Kidney tubule cell (primary cell): ENCODE measurements around the gene AHCY.
"Not testable (repeated sequence)": the region's sequence is repeated elsewhere in the genome, so short reads cannot be mapped to it uniquely, and the experiment has no call there.

ENCODE experiments used
- DNase-seq: peaks from one replicate; pipeline ENCODE4 v3.0.0-alpha.2; 2018; ENCODE audit warnings: low spot score

The AHCY gene

DNA sequence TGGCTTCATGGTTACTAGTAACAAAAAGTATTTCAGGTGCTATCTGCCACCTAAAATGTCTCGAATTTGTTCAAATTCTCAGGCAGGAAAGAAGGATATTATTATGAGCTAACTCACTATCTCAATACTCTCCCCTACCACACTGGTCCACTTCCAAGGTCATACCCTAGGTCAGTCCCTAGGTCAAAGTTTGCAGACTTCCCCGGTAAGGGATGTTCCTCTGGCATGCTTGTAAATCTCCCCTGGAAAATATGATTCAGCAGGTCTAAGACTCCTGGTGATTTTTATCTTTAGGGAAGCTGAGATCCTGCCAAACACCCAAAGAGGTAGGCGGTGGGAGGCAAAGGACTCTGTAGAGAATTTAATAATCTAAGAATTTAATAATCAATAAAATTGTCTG is 6.7 kb downstream of the AHCY start:
- no peak for DNase-seq

GRCh38 chr20:34295284-34295683 is 7.9 kb downstream of the AHCY start:
- no peak for DNase-seq

DNA sequence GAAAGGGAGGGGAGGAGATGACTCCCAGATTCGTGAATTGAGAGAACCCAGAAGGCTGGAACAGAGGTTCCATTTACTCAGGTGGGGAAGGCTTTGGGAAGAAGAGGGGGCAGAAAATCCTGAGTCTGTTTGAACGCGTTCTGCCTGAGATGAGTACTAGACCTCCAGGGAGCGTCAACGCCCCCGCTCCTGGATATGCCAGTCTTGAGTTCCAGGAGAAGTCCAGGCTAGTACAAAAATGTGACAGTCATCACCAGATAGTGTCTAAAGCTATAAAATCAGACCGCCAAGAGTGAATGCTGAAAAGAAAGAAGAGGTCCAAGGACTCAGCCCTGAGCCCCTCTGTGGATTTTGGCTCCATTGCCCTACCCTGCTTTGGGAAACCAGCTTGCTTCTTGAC is 8.6 kb downstream of the AHCY start:
- DNase-seq, result no peak

DNA sequence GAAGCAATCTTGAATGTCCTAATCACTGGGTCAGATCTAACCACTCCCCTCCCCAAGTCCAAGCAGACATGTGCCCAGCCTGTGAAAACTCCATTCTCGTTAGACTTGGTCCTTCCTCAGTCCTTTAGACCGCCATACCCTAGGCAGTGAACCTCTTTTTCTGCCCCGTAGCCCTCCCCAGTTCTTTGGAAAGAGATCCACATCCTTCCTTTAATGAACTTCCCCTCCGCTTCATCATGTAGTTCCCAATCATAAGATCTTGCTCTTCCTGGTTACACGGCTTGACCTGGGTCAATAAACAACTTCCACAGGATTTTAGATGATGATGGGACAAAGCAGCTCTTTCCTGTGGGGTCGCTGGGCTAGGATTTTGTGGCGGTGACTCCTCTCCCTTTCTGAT is 9.6 kb downstream of the AHCY start:
- DNase-seq, result no peak

- no peak for DNase-seq
These were observed 10.0 kb downstream of the AHCY start for GRCh38 chr20:34293119-34293518.

GRCh38 chr20:34292496-34292895 is 10.7 kb downstream of the AHCY start:
- DNase-seq, result no peak

DNA sequence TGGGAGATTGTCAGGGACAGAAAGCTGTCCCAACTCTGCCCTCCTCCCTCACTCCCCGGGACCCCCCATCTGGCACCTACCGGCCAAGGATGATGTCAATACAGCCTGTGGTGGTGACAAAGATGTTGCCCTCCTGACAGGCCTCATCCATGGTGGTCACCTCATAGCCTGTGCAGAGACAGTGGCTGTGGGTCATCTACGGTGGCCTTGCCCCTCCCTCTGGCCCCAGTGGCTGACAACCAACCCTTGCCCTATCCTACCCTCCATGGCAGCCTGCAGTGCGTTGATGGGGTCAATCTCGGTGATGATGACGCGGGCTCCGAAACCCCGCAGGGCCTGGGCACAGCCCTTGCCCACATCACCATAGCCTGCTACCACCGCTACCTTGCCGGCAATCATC is 12.7 kb downstream of the AHCY start:
- no peak for DNase-seq

- DNase-seq, result not testable (repeated sequence)
These were observed 15.7 kb downstream of the AHCY start for GRCh38 chr20:34287500-34287899.

DNA sequence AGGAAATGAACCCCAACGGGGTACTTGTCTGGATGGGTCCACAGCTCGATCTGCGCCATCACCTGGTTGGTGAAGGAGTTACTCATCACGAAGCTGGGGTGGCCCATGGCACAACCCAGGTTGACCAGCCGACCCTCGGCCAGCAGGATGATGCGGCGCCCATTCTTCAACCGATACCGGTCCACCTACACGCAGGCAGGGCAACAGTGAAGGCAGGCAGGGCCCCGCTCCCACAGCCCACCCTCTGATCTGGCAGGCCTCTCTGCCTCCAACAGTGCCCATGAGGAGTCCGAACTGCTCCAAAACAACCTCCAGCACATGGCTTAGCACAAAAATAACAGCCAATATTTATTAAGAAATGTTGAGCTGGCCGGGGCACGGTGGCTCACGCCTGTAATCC is 17.7 kb downstream of the AHCY start:
- no peak for DNase-seq

- no peak for DNase-seq
These were observed 19.3 kb downstream of the AHCY start for GRCh38 chr20:34283844-34284243.

DNA sequence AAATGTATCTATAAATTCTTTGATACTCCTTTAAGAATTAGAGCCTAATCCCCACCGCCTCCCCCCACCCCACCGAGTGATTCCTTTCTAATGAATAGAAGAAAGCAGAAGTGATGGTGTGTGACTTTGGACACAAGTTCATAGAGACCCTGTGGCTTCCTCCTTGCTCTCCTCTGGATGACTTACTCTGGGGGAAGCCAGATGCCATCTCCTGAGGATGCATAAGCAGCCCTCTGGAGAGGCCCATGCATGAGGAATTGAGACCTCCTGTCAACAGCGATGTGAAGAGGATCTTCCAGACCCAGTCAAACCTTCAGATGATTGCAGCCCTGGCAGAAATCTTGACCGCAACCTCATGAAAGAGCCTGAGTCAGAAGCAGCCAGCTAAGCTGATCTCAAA is 21.1 kb downstream of the AHCY start:
- DNase-seq, result no peak

GRCh38 chr20:34281177-34281576 is 22.0 kb downstream of the AHCY start:
- DNase-seq, result no peak

GRCh38 chr20:34274694-34275093 is 28.5 kb downstream of the AHCY start:
- no peak for DNase-seq

- peak; percentile 28 for DNase-seq
These were observed 31.2 kb downstream of the AHCY start for GRCh38 chr20:34271956-34272355.

GRCh38 chr20:34269996-34270627 is 33.0 kb downstream of the AHCY start:
- DNase-seq, result peak; percentile 16

- peak; percentile 33 for DNase-seq
These were observed 34.1 kb downstream of the AHCY start for GRCh38 chr20:34268851-34269636.

- DNase-seq, result no peak
These were observed 35.0 kb downstream of the AHCY start for GRCh38 chr20:34268145-34268544.

- DNase-seq, result no peak
These were observed 39.0 kb downstream of the AHCY start for GRCh38 chr20:34264141-34264540.

DNA sequence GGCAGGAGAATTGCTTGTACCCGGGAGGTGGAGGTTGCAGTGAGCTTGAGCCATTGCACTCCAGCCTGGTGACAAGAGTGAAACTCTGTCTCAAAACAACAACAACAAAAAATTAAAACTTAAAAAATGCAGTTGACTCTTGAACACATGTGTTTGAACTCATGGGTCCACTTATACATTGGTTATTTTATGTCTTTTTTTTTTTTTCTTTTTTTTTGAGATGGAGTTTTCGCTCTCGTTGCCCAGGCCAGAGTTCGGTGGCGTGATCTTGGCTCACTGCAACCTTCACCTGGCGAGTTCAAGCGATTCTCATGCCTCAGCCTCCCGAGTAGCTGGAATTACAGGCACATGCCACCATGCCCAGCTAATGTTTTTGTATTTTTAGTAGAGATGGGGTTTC is 39.7 kb downstream of the AHCY start:
- DNase-seq, result not testable (repeated sequence)

DNA sequence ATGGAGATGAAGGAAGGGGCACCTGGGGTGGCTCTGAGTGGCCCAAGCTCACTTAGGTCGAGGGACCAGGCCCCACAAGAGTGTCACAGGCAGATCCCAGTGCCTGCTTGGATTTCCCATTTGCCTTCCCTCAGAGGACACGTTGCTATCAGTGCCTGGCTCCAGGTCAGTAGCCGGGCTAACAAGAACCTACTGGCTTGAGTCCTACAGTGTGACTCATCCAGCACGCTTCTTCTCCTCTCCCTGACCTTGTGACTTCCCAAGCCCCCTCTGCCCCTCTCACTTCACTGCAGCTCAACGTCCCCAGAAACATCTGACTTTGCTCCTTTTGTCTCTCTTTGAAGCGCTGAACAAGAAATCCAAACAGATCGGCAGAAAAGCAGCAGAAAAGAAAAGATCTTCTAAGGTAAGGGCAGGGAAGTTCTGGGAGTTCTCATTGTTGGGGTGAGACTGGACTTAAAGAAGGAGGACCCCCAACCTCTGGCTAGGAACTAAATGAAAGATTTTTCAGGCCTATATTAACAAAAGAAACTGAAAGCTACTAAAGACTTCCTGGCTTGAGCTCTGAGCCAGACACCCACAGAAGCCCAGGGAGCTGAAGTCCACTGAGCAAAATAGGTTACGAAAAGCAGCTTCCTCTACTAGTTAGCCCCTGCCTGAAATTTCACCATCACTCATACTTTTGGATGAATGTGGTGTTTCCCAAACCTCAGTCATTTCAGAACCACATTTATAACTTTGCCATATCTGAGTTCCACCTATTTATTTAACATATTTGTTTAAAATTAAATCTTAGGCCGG is 40.5 kb downstream of the AHCY start:
- peak; percentile 35 for DNase-seq

DNA sequence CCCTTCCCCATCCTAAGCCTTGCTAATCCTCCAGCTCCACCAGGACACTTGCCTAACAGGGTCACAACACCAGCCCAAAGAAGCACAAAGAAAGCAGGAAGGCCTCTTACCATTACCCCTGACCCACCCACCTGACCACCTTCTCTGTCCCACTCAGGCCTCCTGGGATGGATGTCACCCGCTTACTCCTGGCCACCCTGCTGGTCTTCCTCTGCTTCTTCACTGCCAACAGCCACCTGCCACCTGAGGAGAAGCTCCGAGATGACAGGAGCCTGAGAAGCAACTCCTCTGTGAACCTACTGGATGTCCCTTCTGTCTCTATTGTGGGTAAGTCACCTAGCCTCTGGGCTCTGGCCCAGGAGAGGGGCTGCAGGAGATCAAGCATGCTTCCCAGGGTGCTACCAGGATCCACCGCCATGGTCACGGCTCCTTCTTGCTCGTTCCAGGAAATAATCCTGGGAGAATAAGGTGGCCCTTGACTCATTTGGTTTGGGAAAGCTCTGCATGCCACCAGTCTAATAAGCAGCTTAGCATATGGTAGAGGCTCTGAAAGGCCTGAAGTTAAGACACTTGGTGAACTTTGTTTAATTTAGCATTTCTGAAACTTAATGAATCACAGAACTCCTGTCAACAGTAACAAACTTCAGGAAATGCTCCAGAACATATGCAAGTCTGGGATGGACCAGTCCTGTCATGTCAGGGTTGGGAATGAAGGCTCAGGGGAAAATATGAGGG is 42.8 kb downstream of the AHCY start:
- DNase-seq, result no peak

DNA sequence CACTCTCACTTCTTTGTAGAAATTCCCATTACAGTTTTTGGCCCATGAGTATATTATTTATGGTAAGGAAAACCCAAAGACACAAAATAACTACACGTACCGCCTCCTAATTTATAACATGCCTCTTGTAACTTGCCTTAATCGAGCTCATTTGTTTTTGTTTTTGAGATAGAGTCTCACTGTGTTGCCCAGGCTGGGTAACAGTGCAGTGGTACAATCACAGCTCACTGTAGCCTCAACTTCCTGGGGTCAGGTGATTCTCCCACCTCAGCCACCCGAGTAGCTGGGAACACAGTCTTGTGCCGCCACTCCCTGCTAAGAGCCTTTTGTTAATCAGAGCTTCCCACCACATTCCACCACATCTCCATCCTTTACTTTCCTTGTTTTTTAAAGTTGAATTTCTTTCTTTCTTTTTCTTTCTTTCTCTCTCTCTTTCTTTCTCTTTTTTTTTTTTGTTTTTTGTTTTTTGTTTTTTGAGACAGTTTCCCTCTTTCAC is 46.5 kb downstream of the AHCY start:
- DNase-seq, result no peak
